NB4 (cell line): ENCODE data around the gene TSFM.

Source experiments
- DNase-seq: peaks from one replicate; pipeline ENCODE4 v3.0.0; 2010; ENCODE audit warnings: low read depth
- H3K4me3 ChIP-seq: one replicate; pipeline ENCODE4 v1.5.1; 2011; ENCODE audit warnings: mild to moderate bottlenecking, low read depth, low read length, moderate library complexity
- CTCF ChIP-seq: IDR thresholded peaks from one replicate; pipeline ENCODE4 v1.5.1; 2012; ENCODE audit warnings: low read depth, low read length
- MAX ChIP-seq: IDR thresholded peaks from 2 replicates; pipeline ENCODE4 v1.6.1; 2011; ENCODE audit warnings: low read depth, low read length
- MYC ChIP-seq: IDR thresholded peaks from 2 replicates; pipeline ENCODE4 v1.6.1; 2011; ENCODE audit warnings: low read depth, low read length
- POLR2A ChIP-seq: IDR thresholded peaks from 2 replicates; pipeline ENCODE4 v1.6.1; 2011; ENCODE audit warnings: mild to moderate bottlenecking; ENCODE audit not compliant: insufficient read length; ENCODE audit errors: extremely low read depth

Gene TSFM

GRCh38 chr12:57744194-57744776 is 38.3 kb upstream of the TSFM start:
- DNase-seq, result no peak
- H3K4me3 ChIP-seq, result peak overlapping the region; percentile 88
- TF ChIP-seq CTCF, result no peak
- peak; percentile 19; the same call in 1 of the 2 replicates for TF ChIP-seq MYC

GRCh38 chr12:57744777-57745484 is 37.7 kb upstream of the TSFM start, which contains the start of gene TSPAN31:
Gene TSPAN31, plus strand, starts transcription at chr12:57745039. Its CDS starts 116 bp downstream, at chr12:57745155.
- DNase-seq, result peak; percentile 99
- TF ChIP-seq MAX (peak; percentile 39; the same call in 1 of the 2 replicates), MYC (no peak), CTCF (no peak), POLR2A (peak; percentile 46)
- H3K4me3 ChIP-seq, result peak within 1 kb of the TSS; percentile 88

- H3K4me3 ChIP-seq, result peak overlapping the region; percentile 88
- peak; percentile 52 for DNase-seq
- no peak for TF ChIP-seq MYC
- TF ChIP-seq MAX, result no peak
- TF ChIP-seq CTCF, result no peak
- no peak for TF ChIP-seq POLR2A
Observed at GRCh38 chr12:57745485-57745881, 37.1 kb upstream of the TSFM start.

GRCh38 chr12:57746025-57746424 is 36.6 kb upstream of the TSFM start:
- DNase-seq, result no peak
- no peak for TF ChIP-seq MYC
- TF ChIP-seq POLR2A, result peak; percentile 7
- TF ChIP-seq MAX, result no peak
- TF ChIP-seq CTCF, result no peak
- H3K4me3 ChIP-seq, result peak overlapping the region; percentile 88

GRCh38 chr12:57749061-57749460 is 33.5 kb upstream of the TSFM start:
- TF ChIP-seq MAX (no peak), CTCF (no peak)
- DNase-seq, result no peak
- no peak overlapping the region for H3K4me3 ChIP-seq
